Astrocyte of the hippocampus (primary cell): ENCODE results near the gene MALSU1.

Source experiments
- DNase-seq: peaks from one replicate; pipeline ENCODE4 v3.0.0; 2011; ENCODE audit warnings: low read depth, low spot score

Gene MALSU1

GRCh38 chr7:23298885-23299769 is at the start of gene MALSU1:
MALSU1 (plus strand) TSS chr7:23299339; CDS start chr7:23299353, 14 bp downstream.
- peak; percentile 98 for DNase-seq

- DNase-seq, result no peak
Observed at GRCh38 chr7:23249486-23249885, 49.7 kb upstream of the MALSU1 start.

GRCh38 chr7:23254051-23254681 is 45.0 kb upstream of the MALSU1 start:
- DNase-seq, result no peak

GRCh38 chr7:23256731-23257130 is 42.4 kb upstream of the MALSU1 start:
- no peak for DNase-seq

GRCh38 chr7:23260371-23260770 is 38.8 kb upstream of the MALSU1 start:
- DNase-seq, result no peak

- peak; percentile 82 for DNase-seq
Observed at GRCh38 chr7:23261843-23262452, 37.2 kb upstream of the MALSU1 start.

- DNase-seq, result no peak
Observed at GRCh38 chr7:23264916-23265458, 34.2 kb upstream of the MALSU1 start.

- no peak for DNase-seq
Observed at GRCh38 chr7:23266918-23267317, 32.2 kb upstream of the MALSU1 start.

GRCh38 chr7:23267357-23267756 is 31.8 kb upstream of the MALSU1 start:
- DNase-seq, result no peak

- no peak for DNase-seq
Observed at GRCh38 chr7:23268167-23268566, 31.0 kb upstream of the MALSU1 start.

- DNase-seq, result no peak
Observed at GRCh38 chr7:23268746-23269145, 30.4 kb upstream of the MALSU1 start.

GRCh38 chr7:23272275-23272674 is 26.9 kb upstream of the MALSU1 start:
- no peak for DNase-seq

GRCh38 chr7:23273141-23273599 is 26.0 kb upstream of the MALSU1 start:
- peak; percentile 94 for DNase-seq

- no peak for DNase-seq
Observed at GRCh38 chr7:23275912-23276311, 23.2 kb upstream of the MALSU1 start.

- DNase-seq, result no peak
Observed at GRCh38 chr7:23276376-23276775, 22.8 kb upstream of the MALSU1 start.

GRCh38 chr7:23276947-23277346 is 22.2 kb upstream of the MALSU1 start:
- DNase-seq, result no peak

GRCh38 chr7:23277359-23277989 is 21.7 kb upstream of the MALSU1 start:
- peak; percentile 87 for DNase-seq

- DNase-seq, result no peak
Observed at GRCh38 chr7:23279819-23280525, 19.2 kb upstream of the MALSU1 start.

GRCh38 chr7:23283086-23283485 is 16.1 kb upstream of the MALSU1 start:
- no peak for DNase-seq

GRCh38 chr7:23284871-23285270 is 14.3 kb upstream of the MALSU1 start:
- no peak for DNase-seq
